Immature natural killer cell (primary cell): ENCODE data around the gene UCK1. TPM values are rescaled to one million over a fixed set of nuclear protein-coding genes. Genes with fewer than 3 reads are reported as not detected.
A peak's percentile ranks its signal among the peaks of the same experiment; 100 is the strongest.

Experiments used
- DNase-seq, 3 donors: peaks; one replicate each; pipeline ENCODE4 v3.0.0; 2022; ENCODE audit warnings: mixed read lengths in 1 of 3
- H3K27ac Mint-ChIP-seq, 6 donors: one replicate each; pipeline ENCODE4 v1.8.0; 2020; ENCODE audit warnings: mixed read lengths in 6 of 6, mild to moderate bottlenecking in 5 of 6, inconsistent platforms in 4 of 6, moderate library complexity in 3 of 6
- H3K27me3 Mint-ChIP-seq, 3 donors: one replicate each; pipeline ENCODE4 v1.8.0; 2020 to 2021; ENCODE audit warnings: low read depth in 3 of 3, mild to moderate bottlenecking in 3 of 3, mixed read lengths in 3 of 3, moderate library complexity in 3 of 3, inconsistent platforms in 1 of 3
- H3K36me3 Mint-ChIP-seq, 3 donors: one replicate each; pipeline ENCODE4 v1.8.0; 2020; ENCODE audit warnings: mixed read lengths in 3 of 3, inconsistent platforms in 2 of 3, mild to moderate bottlenecking in 2 of 3
- H3K4me1 Mint-ChIP-seq, 2 donors: one replicate each; pipeline ENCODE4 v1.8.0; 2020; ENCODE audit warnings: inconsistent platforms in 2 of 2, mild to moderate bottlenecking in 2 of 2, mixed read lengths in 2 of 2, moderate library complexity in 1 of 2
- H3K4me3 Mint-ChIP-seq, 5 donors: one replicate each; pipeline ENCODE4 v1.8.0; 2020; ENCODE audit warnings: mild to moderate bottlenecking in 5 of 5, mixed read lengths in 5 of 5, inconsistent platforms in 3 of 5, moderate library complexity in 3 of 5
- H3K9me3 Mint-ChIP-seq, 6 donors: one replicate each; pipeline ENCODE4 v1.8.0; 2020; ENCODE audit warnings: mild to moderate bottlenecking in 6 of 6, mixed read lengths in 6 of 6, inconsistent platforms in 4 of 6, moderate library complexity in 3 of 6
- polyA plus RNA-seq, 3 donors: library from polyadenylated mRNA; unstranded; fragments of 300-500 nt; fragmentation: Illumina TruSeq; gene quantifications; one replicate each; pipeline ENCODE4 v1.2.3, GENCODE V29; 2021

The UCK1 gene
- polyA plus RNA-seq, 3 donors from 2014 or later, result 27.3 to 34.7 (median 33.7) TPM

DNA sequence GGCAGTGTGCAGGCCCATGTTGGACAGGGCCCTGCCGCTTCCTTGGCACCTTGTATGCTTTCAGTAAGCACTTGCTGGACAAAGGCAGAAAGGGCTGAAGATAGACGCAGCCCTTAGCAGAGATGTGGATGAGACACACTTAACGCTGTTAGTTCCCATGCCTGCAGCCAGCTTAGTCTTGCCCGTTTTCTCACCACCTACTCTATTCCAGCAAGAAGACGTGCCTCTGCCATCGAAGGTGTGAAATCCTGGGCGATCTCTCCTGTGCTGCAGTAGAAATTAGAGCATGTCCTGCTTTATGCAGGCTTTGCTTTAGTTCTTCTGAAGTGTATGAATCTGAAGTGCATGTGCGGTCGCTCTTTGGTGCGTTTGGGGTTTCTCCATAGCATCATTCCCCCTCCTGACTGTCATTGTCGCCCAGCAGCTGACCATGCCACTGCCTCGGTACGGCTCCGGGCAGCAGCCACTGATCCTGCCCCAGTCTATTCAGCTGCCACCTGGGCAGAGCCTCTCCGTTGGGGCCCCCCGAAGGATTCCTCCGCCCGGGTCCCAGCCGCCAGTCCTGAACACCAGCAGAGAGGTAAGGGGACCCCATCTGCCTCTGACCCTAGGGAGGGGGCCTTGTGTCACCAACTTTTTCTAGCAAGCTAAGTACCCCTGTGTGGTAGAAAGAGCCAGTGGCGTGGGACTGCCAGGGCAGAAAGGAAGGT is 39.9 kb downstream of the UCK1 start:
- peaks cover 0 to 23% (median 17%) of the 10 kb centered on the region in 3 donors for H3K27me3 Mint-ChIP-seq
- H3K27ac Mint-ChIP-seq, result no peak overlapping the region
- H3K9me3 Mint-ChIP-seq, result no peaks in the 10 kb centered on the region
- H3K36me3 Mint-ChIP-seq, result peaks cover 13 to 69% (median 41%) of the 10 kb centered on the region in 3 donors
- peaks cover 0 to 4% of the 10 kb centered on the region in 2 donors for H3K4me1 Mint-ChIP-seq
- H3K4me3 Mint-ChIP-seq, result no peak overlapping the region
- no peak for DNase-seq

GRCh38 chr9:131490514-131490913 is 40.5 kb downstream of the UCK1 start:
- Mint-ChIP-seq H3K9me3 (no peaks in the 10 kb centered on the region), H3K27me3 (peaks cover 0 to 26% (median 14%) of the 10 kb centered on the region in 3 donors), H3K4me3 (no peak overlapping the region), H3K36me3 (peaks cover 13 to 65% (median 41%) of the 10 kb centered on the region in 3 donors), H3K27ac (no peak overlapping the region), H3K4me1 (peaks cover 0 to 4% of the 10 kb centered on the region in 2 donors)
- DNase-seq, result no peak

DNA sequence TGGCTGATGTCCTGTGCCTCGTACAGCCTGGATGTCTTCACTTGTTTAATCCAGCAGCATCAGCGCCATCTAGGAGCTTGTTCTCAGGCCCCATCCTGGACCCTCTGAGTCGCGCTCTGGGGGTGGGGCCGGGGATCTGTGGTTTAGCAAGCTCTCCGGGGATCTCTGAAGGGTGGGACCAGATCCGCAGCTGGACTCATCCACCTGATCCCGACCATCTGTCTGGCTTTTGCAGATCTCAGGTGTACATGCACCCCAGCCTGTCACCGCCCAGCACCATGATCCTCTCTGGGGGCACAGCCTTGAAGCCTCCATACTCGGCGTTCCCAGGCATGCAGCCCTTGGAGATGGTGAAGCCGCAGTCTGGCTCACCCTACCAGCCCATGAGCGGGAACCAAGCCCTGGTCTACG is 43.4 kb downstream of the UCK1 start:
- Mint-ChIP-seq H3K27me3 (peaks cover 5 to 20% (median 8%) of the 10 kb centered on the region in 3 donors), H3K36me3 (peaks cover 13 to 55% (median 36%) of the 10 kb centered on the region in 3 donors), H3K4me3 (no peak overlapping the region), H3K9me3 (no peaks in the 10 kb centered on the region), H3K27ac (no peak overlapping the region), H3K4me1 (peaks cover 0 to 4% of the 10 kb centered on the region in 2 donors)
- DNase-seq, result no peak

DNA sequence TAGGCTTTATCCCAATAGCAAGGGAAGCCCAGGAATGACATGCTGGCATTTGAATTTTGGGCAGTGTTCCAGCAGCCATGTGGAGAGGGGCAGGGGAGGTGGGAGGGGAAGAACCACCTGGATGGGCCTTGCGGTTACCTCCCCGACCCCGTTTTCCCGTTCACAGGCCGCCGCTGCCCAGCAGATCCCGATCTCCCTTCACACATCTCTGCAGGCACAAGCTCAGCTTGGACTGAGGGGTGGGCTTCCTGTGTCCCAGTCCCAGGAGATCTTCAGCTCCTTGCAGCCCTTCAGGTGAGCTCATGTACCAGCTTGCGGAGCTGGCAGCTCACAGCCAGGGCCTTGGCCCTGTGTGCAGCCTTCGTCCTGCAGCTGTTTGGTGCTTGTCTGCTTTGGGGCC is 44.1 kb downstream of the UCK1 start:
- H3K4me1 Mint-ChIP-seq, result peaks cover 1 to 4% of the 10 kb centered on the region in 2 donors
- peaks cover 6 to 24% (median 7%) of the 10 kb centered on the region in 3 donors for H3K27me3 Mint-ChIP-seq
- no peaks in the 10 kb centered on the region for H3K9me3 Mint-ChIP-seq
- H3K36me3 Mint-ChIP-seq, result peaks cover 13 to 59% (median 35%) of the 10 kb centered on the region in 3 donors
- no peak overlapping the region for H3K27ac Mint-ChIP-seq
- no peak overlapping the region for H3K4me3 Mint-ChIP-seq
- no peak for DNase-seq

DNA sequence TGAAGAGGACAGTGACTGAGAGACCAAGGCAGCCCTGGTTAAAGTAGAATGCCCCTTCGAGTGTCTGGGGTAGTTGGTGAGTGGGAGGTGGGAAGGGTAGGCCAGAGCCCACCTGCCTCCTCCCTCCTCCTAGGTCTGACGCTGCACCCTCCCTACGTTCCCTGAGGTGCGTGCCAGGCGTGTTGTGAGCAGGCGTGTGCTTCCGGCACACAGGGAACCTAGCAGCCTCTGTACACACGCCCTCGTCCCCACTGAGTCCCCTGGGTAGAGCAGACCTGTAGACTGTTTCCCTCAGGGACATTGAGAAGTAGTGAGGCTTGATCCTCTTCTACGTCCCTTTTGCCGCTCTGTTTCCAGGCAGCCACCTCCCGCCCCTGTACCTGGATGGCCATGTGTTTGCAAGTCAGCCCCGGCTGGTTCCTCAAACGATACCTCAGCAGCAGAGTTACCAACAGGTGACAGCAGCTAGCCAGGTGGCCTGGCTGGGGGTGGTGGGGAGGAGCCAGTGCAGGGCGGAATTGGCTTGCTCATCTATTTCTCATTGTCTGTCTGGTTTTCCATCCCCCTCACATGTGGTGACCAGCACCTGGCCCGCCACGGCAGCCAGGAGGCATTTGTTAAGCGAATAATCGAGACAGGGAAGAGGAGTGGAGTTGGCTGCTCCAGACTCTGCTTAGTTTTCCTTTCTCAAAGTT is 45.2 kb downstream of the UCK1 start:
- H3K4me3 Mint-ChIP-seq, result no peak overlapping the region
- peaks cover 6 to 26% (median 8%) of the 10 kb centered on the region in 3 donors for H3K27me3 Mint-ChIP-seq
- H3K36me3 Mint-ChIP-seq, result peaks cover 11 to 56% (median 33%) of the 10 kb centered on the region in 3 donors
- no peaks in the 10 kb centered on the region for H3K9me3 Mint-ChIP-seq
- peaks cover 1 to 4% of the 10 kb centered on the region in 2 donors for H3K4me1 Mint-ChIP-seq
- DNase-seq, result no peak
- peak overlapping the region in 1 of 6 donors; percentile 24 for H3K27ac Mint-ChIP-seq

GRCh38 chr9:131485206-131485605 is 45.9 kb downstream of the UCK1 start:
- no peak for DNase-seq
- Mint-ChIP-seq H3K4me3 (no peak overlapping the region), H3K27ac (peak overlapping the region in 1 of 6 donors; percentile 27), H3K36me3 (peaks cover 9 to 51% (median 26%) of the 10 kb centered on the region in 3 donors), H3K27me3 (peaks cover 4 to 26% (median 8%) of the 10 kb centered on the region in 3 donors), H3K4me1 (peaks cover 1 to 4% of the 10 kb centered on the region in 2 donors), H3K9me3 (no peaks in the 10 kb centered on the region)

GRCh38 chr9:131484560-131485185 is 46.4 kb downstream of the UCK1 start:
- H3K27me3 Mint-ChIP-seq, result peaks cover 4 to 22% (median 8%) of the 10 kb centered on the region in 3 donors
- no peak overlapping the region for H3K4me3 Mint-ChIP-seq
- H3K36me3 Mint-ChIP-seq, result peaks cover 6 to 48% (median 21%) of the 10 kb centered on the region in 3 donors
- no peak for DNase-seq
- H3K9me3 Mint-ChIP-seq, result no peaks in the 10 kb centered on the region
- H3K27ac Mint-ChIP-seq, result peak overlapping the region in 1 of 6 donors; percentile 27
- H3K4me1 Mint-ChIP-seq, result peaks cover 1 to 4% of the 10 kb centered on the region in 2 donors

- DNase-seq, result no peak
- peaks cover 2 to 4% of the 10 kb centered on the region in 2 donors for H3K4me1 Mint-ChIP-seq
- peaks cover 6 to 50% (median 21%) of the 10 kb centered on the region in 3 donors for H3K36me3 Mint-ChIP-seq
- no peaks in the 10 kb centered on the region for H3K9me3 Mint-ChIP-seq
- no peak overlapping the region for H3K4me3 Mint-ChIP-seq
- peak overlapping the region in 1 of 6 donors; percentile 58 for H3K27ac Mint-ChIP-seq
- peaks cover 4 to 20% (median 8%) of the 10 kb centered on the region in 3 donors for H3K27me3 Mint-ChIP-seq
Measured at GRCh38 chr9:131484051-131484445, 47.0 kb downstream of the UCK1 start.

DNA sequence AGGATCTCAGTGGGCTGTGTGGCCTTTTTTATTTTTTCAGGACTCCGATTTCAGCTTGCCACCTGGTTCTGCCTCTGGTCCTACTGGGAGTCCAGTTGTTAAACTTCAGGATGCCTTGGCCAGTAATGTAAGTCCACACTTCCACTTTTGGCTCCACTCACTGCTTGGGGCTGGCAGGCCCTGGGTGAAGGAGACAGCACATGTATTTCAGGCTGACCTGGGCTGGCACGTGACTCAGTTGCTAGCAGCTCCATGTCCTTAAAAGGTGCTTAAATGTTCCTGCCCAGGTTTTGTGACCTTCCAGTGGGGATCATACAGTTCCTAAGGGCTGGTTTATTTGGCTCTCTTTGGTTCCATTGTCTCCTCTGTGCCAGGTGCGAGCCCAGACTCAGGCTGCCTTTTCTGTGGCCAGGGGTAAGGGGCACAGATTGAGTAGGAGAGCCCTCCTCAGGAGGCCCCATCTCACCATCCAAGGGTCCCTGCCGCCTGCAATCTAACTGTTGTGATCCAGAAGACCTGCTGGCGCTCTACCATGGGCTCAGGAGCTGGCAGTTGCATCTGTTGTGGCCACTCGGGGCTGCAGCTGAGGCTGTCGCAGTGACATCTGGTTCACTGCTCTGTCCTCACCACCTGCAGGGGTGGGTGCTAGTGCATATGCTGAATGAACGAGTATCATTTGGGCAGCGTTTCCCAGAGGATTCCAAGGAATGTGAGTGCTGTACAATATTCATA is 47.6 kb downstream of the UCK1 start:
- no peaks in the 10 kb centered on the region for H3K9me3 Mint-ChIP-seq
- H3K27me3 Mint-ChIP-seq, result peaks cover 0 to 19% (median 8%) of the 10 kb centered on the region in 3 donors
- DNase-seq, result no peak
- H3K36me3 Mint-ChIP-seq, result peaks cover 6 to 50% (median 16%) of the 10 kb centered on the region in 3 donors
- H3K4me3 Mint-ChIP-seq, result no peak overlapping the region
- H3K4me1 Mint-ChIP-seq, result peaks cover under 1 to 4% of the 10 kb centered on the region in 2 donors
- no peak overlapping the region for H3K27ac Mint-ChIP-seq

DNA sequence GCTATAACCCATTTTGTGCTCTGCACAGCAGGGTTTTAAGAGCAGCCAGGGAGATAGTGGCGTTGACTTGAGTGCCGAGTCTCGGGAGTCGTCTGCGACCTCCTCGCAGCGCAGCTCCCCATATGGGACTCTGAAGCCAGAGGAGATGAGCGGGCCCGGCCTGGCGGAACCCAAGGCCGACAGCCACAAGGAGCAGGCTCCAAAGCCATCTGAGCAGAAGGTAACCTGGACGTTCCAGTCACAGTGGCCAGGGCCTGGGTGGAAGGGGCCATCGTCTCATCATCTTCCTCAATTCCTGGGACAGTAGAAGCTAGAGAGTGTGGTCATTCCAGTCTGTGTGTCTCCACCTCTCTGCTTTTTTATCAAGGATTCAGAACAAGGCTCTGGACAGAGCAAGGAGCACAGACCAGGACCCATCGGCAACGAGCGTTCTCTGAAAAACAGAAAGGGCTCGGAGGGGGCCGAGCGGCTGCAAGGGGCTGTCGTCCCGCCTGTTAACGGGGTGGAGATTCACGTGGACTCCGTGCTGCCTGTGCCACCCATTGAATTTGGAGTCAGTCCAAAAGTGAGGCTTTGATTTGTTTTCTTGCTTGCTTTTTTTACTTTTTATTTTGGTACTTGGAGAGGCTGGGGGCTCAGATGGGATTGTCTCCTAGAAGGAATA is 48.6 kb downstream of the UCK1 start:
- peak overlapping the region in 3 of 6 donors; percentile 27 to 40 (median 32) for H3K27ac Mint-ChIP-seq

GRCh38 chr9:131481441-131482342 is 49.4 kb downstream of the UCK1 start:
- Mint-ChIP-seq H3K27ac (peak overlapping the region in 3 of 6 donors; percentile 32 to 70 (median 40)), H3K27me3 (peaks cover 5 to 16% (median 8%) of the 10 kb centered on the region in 3 donors), H3K4me3 (no peak overlapping the region), H3K9me3 (no peaks in the 10 kb centered on the region), H3K36me3 (peaks cover 6 to 42% (median 11%) of the 10 kb centered on the region in 3 donors), H3K4me1 (peaks cover 0 to 4% of the 10 kb centered on the region in 2 donors)
- no peak for DNase-seq

More for the DNA sequence above, 48.6 kb downstream of the UCK1 start:
- Mint-ChIP-seq H3K4me1 (peaks cover 0 to 4% of the 10 kb centered on the region in 2 donors), H3K4me3 (no peak overlapping the region), H3K36me3 (peaks cover 6 to 44% (median 12%) of the 10 kb centered on the region in 3 donors), H3K27me3 (peaks cover 5 to 19% (median 8%) of the 10 kb centered on the region in 3 donors), H3K9me3 (no peaks in the 10 kb centered on the region)
- no peak for DNase-seq

GRCh38 chr9:131480258-131480657 is 50.8 kb downstream of the UCK1 start:
- peak overlapping the region in 1 of 6 donors; percentile 9 for H3K27ac Mint-ChIP-seq
- peaks cover 6 to 42% (median 8%) of the 10 kb centered on the region in 3 donors for H3K36me3 Mint-ChIP-seq
- no peaks in the 10 kb centered on the region for H3K9me3 Mint-ChIP-seq
- peaks cover 0 to 4% of the 10 kb centered on the region in 2 donors for H3K4me1 Mint-ChIP-seq
- no peak overlapping the region for H3K4me3 Mint-ChIP-seq
- H3K27me3 Mint-ChIP-seq, result peaks cover 9 to 13% (median 12%) of the 10 kb centered on the region in 3 donors
- DNase-seq, result no peak
